ENCODE measurements around the gene BTBD9.

GRCh38 chr6:38671885-38672467 is 32.2 kb upstream of the BTBD9 start:
- TF ChIP-seq CTCF (IDR thresholded peaks at IDR 0.05; ENCODE audit: low read depth, low read length, poor library complexity, severe bottlenecking): peak; percentile 74
- no peak for TF ChIP-seq EZH2phosphoT487 (IDR thresholded peaks at IDR 0.05; ENCODE audit: borderline replicate concordance, low read length)

Data from DOHH2 (cell line).